ENCODE measurements around the gene ADGRF1. TPM values are rescaled to one million over a fixed set of nuclear protein-coding genes. Genes with fewer than 3 reads are reported as not detected.
A peak's percentile ranks its signal among the peaks of the same experiment; 100 is the strongest.

The ADGRF1 gene
- total and polyA plus RNA-seq, 2 donors (not counting 3 experiments of a cell fraction or from before 2014, with no cell fraction given), result not detected

DNA sequence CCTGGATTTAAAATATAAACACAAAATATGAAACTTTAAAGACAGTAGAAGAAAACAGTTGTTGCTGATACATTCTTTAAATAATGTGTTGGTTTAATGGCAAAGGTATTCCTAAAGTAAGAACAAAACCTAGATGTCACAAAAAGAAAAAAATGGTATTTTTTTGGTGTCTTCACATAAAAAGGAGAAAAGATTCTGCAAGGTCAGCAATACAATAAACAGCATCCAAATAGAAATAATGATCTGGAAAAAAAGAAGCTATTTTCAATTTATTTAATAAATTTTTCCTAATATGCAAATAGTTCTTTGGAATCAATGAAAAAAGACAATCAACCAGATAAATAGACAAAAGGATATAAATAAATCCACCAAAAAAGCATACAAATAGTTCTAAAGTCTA lies 6.5 kb upstream of the ADGRF1 start:
- Histone ChIP-seq H3K9me1 (replicated peaks; ENCODE audit: control insufficient read depth, extremely low read depth, insufficient read depth, low read length) (no peaks in the 10 kb centered on the region), H3K4me2 (ENCODE audit: insufficient read depth, low read length) (no peak overlapping the region), H3K4me1 (ENCODE audit: control insufficient read depth, extremely low read depth, insufficient read depth, low read length) (peaks cover 43% of the 10 kb centered on the region), H3K36me3 (ENCODE audit: control insufficient read depth in 2 of 2, extremely low read depth in 1 of 2, insufficient read depth in 2 of 2, low read length in 2 of 2) (no peaks in the 10 kb centered on the region), H3K79me2 (ENCODE audit: control insufficient read depth, insufficient read depth, low read length) (no peaks in the 10 kb centered on the region), H3K9me3 (replicated peaks; ENCODE audit: control insufficient read depth, insufficient read depth, low read length) (no peaks in the 10 kb centered on the region), H2AFZ (ENCODE audit: low read depth, low read length) (no peak overlapping the region), H3K27ac (ENCODE audit: insufficient read depth, low read depth, low read length) (no peak overlapping the region), H3K4me3 (replicated peaks in 1 of 3; ENCODE audit: insufficient read depth in 1 of 3, low read depth in 1 of 3, low read length in 3 of 3) (no peak overlapping the region), H3K9ac (replicated peaks; ENCODE audit: extremely low read depth, insufficient read depth, low read length) (no peak overlapping the region), H3K27me3 (ENCODE audit: control insufficient read depth in 2 of 2, insufficient read depth in 2 of 2, low read length in 2 of 2) (no peaks in the 10 kb centered on the region), H4K20me1 (replicated peaks; ENCODE audit: control insufficient read depth, extremely low read depth, insufficient read depth, low read length) (no peaks in the 10 kb centered on the region)
- BruUV-seq (replicated peaks), result no TSS peak
- no peak for FAIRE-seq
- POLR2A ChIA-PET, result no interaction called here
- dilution Hi-C loops (cut with MboI; ENCODE audit: extremely low pct_ligation_motif_present, low sequenced_read_pairs) (no loop called here), intact Hi-C loops (cut with micrococcal nuclease) (loop anchor here (5.0 kb wide), 4 partner anchors 396 to 1121 kb away; partner anchors contain the start of genes CYP39A1, RCAN2 and SLC25A27)
- CTCF ChIA-PET, result interaction anchor here (1.1 to 6.8 kb wide), 8 partner anchors 14 to 630 kb away, joined by 3 to 116 read pairs (median 4); no protein-coding TSS in a partner anchor
- TF ChIP-seq FOS (IDR thresholded peaks at IDR 0.05; ENCODE audit: borderline replicate concordance, insufficient read depth, low read length), result no peak
- no peak for TF ChIP-seq JUN (IDR thresholded peaks at IDR 0.05; ENCODE audit: borderline replicate concordance, insufficient read depth, insufficient read length, low read depth)
- DNase-seq (ENCODE audit: low read depth, low spot score), result no peak

- Histone ChIP-seq H4K20me1 (replicated peaks; ENCODE audit: control insufficient read depth, extremely low read depth, insufficient read depth, low read length) (no peaks in the 10 kb centered on the region), H3K9me1 (replicated peaks; ENCODE audit: control insufficient read depth, extremely low read depth, insufficient read depth, low read length) (no peaks in the 10 kb centered on the region), H3K4me2 (ENCODE audit: insufficient read depth, low read length) (peak overlapping the region; percentile 37), H3K9ac (replicated peaks; ENCODE audit: extremely low read depth, insufficient read depth, low read length) (peak overlapping the region; percentile 71), H3K9me3 (replicated peaks; ENCODE audit: control insufficient read depth, insufficient read depth, low read length) (no peaks in the 10 kb centered on the region), H3K79me2 (ENCODE audit: control insufficient read depth, insufficient read depth, low read length) (no peaks in the 10 kb centered on the region), H3K4me3 (replicated peaks in 1 of 3; ENCODE audit: insufficient read depth in 1 of 3, low read depth in 1 of 3, low read length in 3 of 3) (no peak overlapping the region), H2AFZ (ENCODE audit: low read depth, low read length) (peak overlapping the region; percentile 30), H3K27ac (ENCODE audit: insufficient read depth, low read depth, low read length) (peak overlapping the region; percentile 86), H3K4me1 (ENCODE audit: control insufficient read depth, extremely low read depth, insufficient read depth, low read length) (peaks cover 46% of the 10 kb centered on the region), H3K27me3 (ENCODE audit: control insufficient read depth in 2 of 2, insufficient read depth in 2 of 2, low read length in 2 of 2) (no peaks in the 10 kb centered on the region), H3K36me3 (ENCODE audit: control insufficient read depth in 2 of 2, extremely low read depth in 1 of 2, insufficient read depth in 2 of 2, low read length in 2 of 2) (no peaks in the 10 kb centered on the region)
- intact Hi-C loops (cut with micrococcal nuclease), result loop anchor here (1.0 to 5.0 kb wide), 16 partner anchors 57 to 1120 kb away; partner anchors contain the start of genes CYP39A1, RCAN2, SLC25A27 and TNFRSF21
- TF ChIP-seq GATA2 (IDR thresholded peaks at IDR 0.05; ENCODE audit: insufficient read depth, insufficient read length, low read depth, low read length) (peak; percentile 100), CTCF (IDR thresholded peaks at IDR 0.05; ENCODE audit: extremely low read depth in 1 of 2, insufficient read depth in 1 of 2, low read depth in 1 of 2, low read length in 2 of 2) (peak; percentile 73 to 83), FOS (IDR thresholded peaks at IDR 0.05; ENCODE audit: borderline replicate concordance, insufficient read depth, low read length) (peak; percentile 80), POLR2AphosphoS5 (IDR thresholded peaks at IDR 0.05; ENCODE audit: insufficient read depth, low read depth, low read length) (peak; percentile 91), JUN (IDR thresholded peaks at IDR 0.05; ENCODE audit: borderline replicate concordance, insufficient read depth, insufficient read length, low read depth) (peak; percentile 94)
- TF ChIP-seq, protein P1, sequence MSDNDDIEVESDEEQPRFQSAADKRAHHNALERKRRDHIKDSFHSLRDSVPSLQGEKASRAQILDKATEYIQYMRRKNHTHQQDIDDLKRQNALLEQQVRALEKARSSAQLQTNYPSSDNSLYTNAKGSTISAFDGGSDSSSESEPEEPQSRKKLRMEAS (IDR thresholded peaks at IDR 0.05; ENCODE audit: insufficient read depth, insufficient read length), result no peak
- peak; percentile 94 for DNase-seq (ENCODE audit: low read depth, low spot score)
- dilution Hi-C loops (cut with MboI; ENCODE audit: extremely low pct_ligation_motif_present, low sequenced_read_pairs), result no loop called here
- peak; percentile 98 for FAIRE-seq
- POLR2A ChIA-PET, result interaction anchor here (1.0 to 1.6 kb wide), 2 partner anchors 13 to 57 kb away, joined by 3 to 6 read pairs; no protein-coding TSS in a partner anchor
- CTCF ChIA-PET, result interaction anchor here (0.6 to 6.8 kb wide), 35 partner anchors 9 to 958 kb away, joined by 3 to 116 read pairs (median 4); partner anchors contain the start of gene TNFRSF21
- BruUV-seq (replicated peaks), result no TSS peak
Measured at GRCh38 chr6:47047479-47048407, 5.6 kb upstream of the ADGRF1 start.
